Gastroesophageal sphincter (tissue), 3 donors: ENCODE results near the gene C1QL3.

Experiments
- POLR2AphosphoS5 ChIP-seq: sonication (generic); formaldehyde crosslinking; IDR thresholded peaks from one replicate; pipeline ENCODE4 v1.6.1; 2017; ENCODE audit warnings: antibody characterized with exemption
- TF ChIP-seq, protein P1 (sequence below), 4 experiments: fragments of 200-600 bp in 2 of 4; fragments of 450-650 bp in 2 of 4; sonication (generic) in 1 of 4; IDR thresholded peaks; one replicate each; pipeline ENCODE4 v1.5.1; 2017 to 2019; ENCODE audit warnings: antibody characterized with exemption in 4 of 4, mild to moderate bottlenecking in 2 of 4, moderate library complexity in 2 of 4

- TF ChIP-seq, protein P1, sequence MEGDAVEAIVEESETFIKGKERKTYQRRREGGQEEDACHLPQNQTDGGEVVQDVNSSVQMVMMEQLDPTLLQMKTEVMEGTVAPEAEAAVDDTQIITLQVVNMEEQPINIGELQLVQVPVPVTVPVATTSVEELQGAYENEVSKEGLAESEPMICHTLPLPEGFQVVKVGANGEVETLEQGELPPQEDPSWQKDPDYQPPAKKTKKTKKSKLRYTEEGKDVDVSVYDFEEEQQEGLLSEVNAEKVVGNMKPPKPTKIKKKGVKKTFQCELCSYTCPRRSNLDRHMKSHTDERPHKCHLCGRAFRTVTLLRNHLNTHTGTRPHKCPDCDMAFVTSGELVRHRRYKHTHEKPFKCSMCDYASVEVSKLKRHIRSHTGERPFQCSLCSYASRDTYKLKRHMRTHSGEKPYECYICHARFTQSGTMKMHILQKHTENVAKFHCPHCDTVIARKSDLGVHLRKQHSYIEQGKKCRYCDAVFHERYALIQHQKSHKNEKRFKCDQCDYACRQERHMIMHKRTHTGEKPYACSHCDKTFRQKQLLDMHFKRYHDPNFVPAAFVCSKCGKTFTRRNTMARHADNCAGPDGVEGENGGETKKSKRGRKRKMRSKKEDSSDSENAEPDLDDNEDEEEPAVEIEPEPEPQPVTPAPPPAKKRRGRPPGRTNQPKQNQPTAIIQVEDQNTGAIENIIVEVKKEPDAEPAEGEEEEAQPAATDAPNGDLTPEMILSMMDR (IDR thresholded peaks at IDR 0.05): no peak
- no peak for TF ChIP-seq POLR2AphosphoS5
Observed at GRCh38 chr10:16529853-16530252, 8.2 kb upstream of the C1QL3 start.
